CD4-positive, alpha-beta memory T cell (primary cell): ENCODE data around the gene IFNE. TPM values are rescaled to one million over a fixed set of nuclear protein-coding genes. Genes with fewer than 3 reads are reported as not detected.
A peak's percentile ranks its signal among the peaks of the same experiment; 100 is the strongest.

Experiments used
- CTCF ChIA-PET: fragments of 350-600 bp; sonication (Branson Sonifier 250); formaldehyde crosslinking; loops from one replicate; lab custom pipeline; 2021; ENCODE audit warnings: inconsistent platforms; ENCODE audit not compliant: partially characterized antibody; lab: Charles Lee
- POLR2A ChIA-PET: fragments of 350-600 bp; sonication (Branson Sonifier 250); formaldehyde crosslinking; loops from one replicate; lab custom pipeline; 2021; ENCODE audit not compliant: partially characterized antibody; lab: Charles Lee
- DNase-seq, 5 donors: peaks; one replicate each; pipeline versions ENCODE4 v3.0.0 to v3.0.0-alpha.2; 2020 to 2022; ENCODE audit warnings: mixed read lengths in 1 of 5
- H3K27ac ChIP-seq: one replicate; pipeline ENCODE4 v1.7.0; 2013; ENCODE audit warnings: low read depth, low read length
- H3K27me3 ChIP-seq: 2 replicates; pipeline ENCODE4 v1.7.0; 2013; ENCODE audit warnings: mild to moderate bottlenecking, low read length, moderate library complexity; ENCODE audit not compliant: insufficient read depth
- H3K36me3 ChIP-seq: 2 replicates; pipeline ENCODE4 v1.7.0; 2013; ENCODE audit warnings: mild to moderate bottlenecking, low read length, moderate library complexity; ENCODE audit not compliant: insufficient read depth
- H3K4me1 ChIP-seq: 2 replicates; pipeline ENCODE4 v1.7.0; 2013; ENCODE audit warnings: mild to moderate bottlenecking, low read length, moderate library complexity; ENCODE audit not compliant: insufficient read depth
- H3K4me3 ChIP-seq, 2 donors: one replicate each; pipeline ENCODE4 v1.7.0; 2013; ENCODE audit warnings: low read length in 2 of 2, mild to moderate bottlenecking in 1 of 2
- H3K9me3 ChIP-seq, 2 donors: one replicate each; pipeline ENCODE4 v1.7.0; 2013; ENCODE audit warnings: low read length in 2 of 2, control low read depth in 1 of 2; ENCODE audit not compliant: control insufficient read depth in 1 of 2
- H3K27ac Mint-ChIP-seq, 7 donors: one replicate each; pipeline ENCODE4 v1.8.0; 2020 to 2021; ENCODE audit warnings: mixed read lengths in 7 of 7, mild to moderate bottlenecking in 6 of 7, inconsistent platforms in 3 of 7, moderate library complexity in 3 of 7
- H3K27me3 Mint-ChIP-seq, 2 donors: one replicate each; pipeline ENCODE4 v1.8.0; 2020 to 2021; ENCODE audit warnings: mixed read lengths in 2 of 2
- H3K36me3 Mint-ChIP-seq, 2 donors: one replicate each; pipeline ENCODE4 v1.8.0; 2020 to 2021; ENCODE audit warnings: mixed read lengths in 2 of 2, inconsistent platforms in 1 of 2, mild to moderate bottlenecking in 1 of 2
- H3K4me1 Mint-ChIP-seq, 4 donors: one replicate each; pipeline ENCODE4 v1.8.0; 2020 to 2021; ENCODE audit warnings: mixed read lengths in 4 of 4, mild to moderate bottlenecking in 1 of 4
- H3K4me3 Mint-ChIP-seq, 8 donors: one replicate each; pipeline ENCODE4 v1.8.0; 2020 to 2021; ENCODE audit warnings: mixed read lengths in 8 of 8, mild to moderate bottlenecking in 7 of 8, moderate library complexity in 6 of 8, inconsistent platforms in 3 of 8
- H3K9me3 Mint-ChIP-seq, 8 donors: one replicate each; pipeline ENCODE4 v1.8.0; 2020 to 2021; ENCODE audit warnings: mixed read lengths in 8 of 8, mild to moderate bottlenecking in 5 of 8, inconsistent platforms in 3 of 8, moderate library complexity in 1 of 8
- intact Hi-C: fragments of 100-400 bp; cut with micrococcal nuclease; formaldehyde crosslinking; loops from one replicate; pipeline ENCODE4 v1.15.1; 2023
- polyA plus RNA-seq, 2 donors: library from polyadenylated mRNA; unstranded; fragments of 300-500 nt; fragmentation: Illumina TruSeq; gene quantifications; one replicate each; pipeline ENCODE4 v1.2.3, GENCODE V29; 2021
- total RNA-seq, 2 experiments: library from RNA; stranded (reverse); gene quantifications; one replicate each; pipeline ENCODE4 v1.2.3, GENCODE V29; 2021

The IFNE gene
- total and polyA plus RNA-seq, 4 experiments from 2014 or later: not detected

DNA sequence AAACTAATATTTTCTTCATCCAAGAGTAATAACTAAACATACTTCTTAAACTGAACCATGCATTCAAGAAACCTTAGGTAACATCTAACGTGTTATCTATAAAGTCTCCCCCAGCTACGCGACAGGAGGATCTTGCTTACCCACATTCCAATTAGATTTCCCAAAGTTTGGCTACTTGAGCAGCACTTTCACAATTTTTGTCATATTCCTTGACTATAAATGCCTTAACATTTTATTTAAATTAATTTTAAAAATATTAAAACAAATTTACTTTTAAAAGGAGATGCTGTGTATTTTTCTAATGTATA lies 25.3 kb upstream of the IFNE start:
- Mint-ChIP-seq H3K4me3 (no peak overlapping the region), H3K9me3 (no peaks in the 10 kb centered on the region), H3K27ac (no peak overlapping the region), H3K4me1 (peaks cover 0 to 8% (median 3%) of the 10 kb centered on the region in 4 donors), H3K36me3 (no peaks in the 10 kb centered on the region), H3K27me3 (peaks cover 0 to 3% of the 10 kb centered on the region in 2 donors)
- intact Hi-C loops: loop anchor here (10.0 kb wide), 1 partner anchor 47 kb away; no protein-coding TSS in a partner anchor
- ChIA-PET CTCF (no interaction called here), POLR2A (no interaction called here)
- Histone ChIP-seq H3K4me1 (peaks cover 29% of the 10 kb centered on the region), H3K27ac (no peak overlapping the region), H3K27me3 (no peaks in the 10 kb centered on the region), H3K9me3 (no peaks in the 10 kb centered on the region), H3K4me3 (no peak overlapping the region), H3K36me3 (no peaks in the 10 kb centered on the region)
- no peak for DNase-seq

DNA sequence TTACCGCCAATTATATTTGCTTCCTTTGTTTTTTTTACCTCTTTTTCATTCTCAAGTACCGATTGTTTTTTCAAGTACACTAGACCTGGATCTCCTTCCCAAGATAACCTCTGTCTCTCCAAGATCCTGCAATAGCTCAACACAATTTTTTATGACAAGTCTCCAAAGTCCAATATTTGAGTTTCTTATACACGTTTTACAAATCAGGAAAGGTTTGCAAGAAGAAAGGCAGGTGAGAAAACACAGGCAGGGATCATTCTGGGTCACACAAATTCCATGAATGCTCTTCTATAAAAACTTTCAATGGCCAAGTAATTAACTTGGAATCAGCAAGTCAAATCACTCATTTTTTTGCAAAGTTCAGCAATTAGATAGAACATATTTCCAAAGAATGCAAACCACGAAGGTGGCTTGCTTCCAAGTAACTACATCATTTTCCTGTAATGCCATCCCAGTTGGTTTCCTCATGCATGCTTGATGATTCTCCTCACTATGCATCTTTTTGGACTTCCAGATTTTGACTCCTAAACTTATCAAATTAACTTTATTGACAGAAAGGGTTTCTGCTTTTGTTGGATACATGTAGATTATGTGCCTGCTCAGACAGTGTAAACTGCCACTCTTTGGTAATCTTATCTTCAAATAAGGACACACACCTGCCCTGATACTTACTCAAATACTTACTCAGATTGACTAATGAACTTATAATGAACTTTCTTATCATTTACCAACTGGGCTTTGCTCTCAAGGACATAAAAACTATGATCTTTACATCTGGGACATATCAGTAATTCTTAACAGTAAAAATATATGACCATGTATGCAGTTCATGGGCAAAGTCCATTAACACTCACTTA lies 24.7 kb upstream of the IFNE start:
- no peaks in the 10 kb centered on the region for H3K36me3 ChIP-seq
- Mint-ChIP-seq H3K4me1 (peaks cover 0 to 8% (median 3%) of the 10 kb centered on the region in 4 donors), H3K36me3 (no peaks in the 10 kb centered on the region), H3K27ac (peak overlapping the region in 2 of 7 donors; percentile 6 to 14), H3K4me3 (peak overlapping the region in 4 of 8 donors; percentile 5 to 71 (median 51)), H3K9me3 (no peaks in the 10 kb centered on the region), H3K27me3 (peaks cover 0 to 3% of the 10 kb centered on the region in 2 donors)
- H3K9me3 ChIP-seq: no peaks in the 10 kb centered on the region
- intact Hi-C loops: loop anchor here (10.0 kb wide), 1 partner anchor 48 kb away; no protein-coding TSS in a partner anchor
- H3K27ac ChIP-seq: no peak overlapping the region
- peaks cover 29% of the 10 kb centered on the region for H3K4me1 ChIP-seq
- POLR2A ChIA-PET: interaction anchor here (1.6 kb wide), 1 partner anchor 10 kb away, joined by 4 read pairs; no protein-coding TSS in a partner anchor
- CTCF ChIA-PET: no interaction called here
- no peak for DNase-seq
- no peaks in the 10 kb centered on the region for H3K27me3 ChIP-seq
- H3K4me3 ChIP-seq: no peak overlapping the region

- Mint-ChIP-seq H3K27ac (no peak overlapping the region), H3K27me3 (no peaks in the 10 kb centered on the region), H3K9me3 (no peaks in the 10 kb centered on the region), H3K4me1 (peaks cover 0 to 8% (median 3%) of the 10 kb centered on the region in 4 donors), H3K4me3 (peak overlapping the region in 4 of 8 donors; percentile 19 to 42 (median 38)), H3K36me3 (no peaks in the 10 kb centered on the region)
- Histone ChIP-seq H3K27ac (no peak overlapping the region), H3K4me1 (peaks cover 29% of the 10 kb centered on the region), H3K27me3 (no peaks in the 10 kb centered on the region), H3K4me3 (no peak overlapping the region), H3K36me3 (no peaks in the 10 kb centered on the region), H3K9me3 (no peaks in the 10 kb centered on the region)
- ChIA-PET POLR2A (interaction anchor here (0.7 to 1.6 kb wide), 3 partner anchors 11 to 71 kb away, joined by 3 to 4 read pairs (median 3); no protein-coding TSS in a partner anchor), CTCF (interaction anchor here (1.1 to 2.0 kb wide), 2 partner anchors 13 to 311 kb away, joined by 4 to 5 read pairs; no protein-coding TSS in a partner anchor)
- intact Hi-C loops: loop anchor here (10.0 kb wide), 1 partner anchor 49 kb away; no protein-coding TSS in a partner anchor
- no peak for DNase-seq
Observed at GRCh38 chr9:21505425-21506179, 23.5 kb upstream of the IFNE start.

- Mint-ChIP-seq H3K9me3 (no peaks in the 10 kb centered on the region), H3K4me3 (no peak overlapping the region), H3K36me3 (no peaks in the 10 kb centered on the region), H3K4me1 (peaks cover 0 to 8% (median 3%) of the 10 kb centered on the region in 4 donors), H3K27me3 (peaks cover 0 to 1% of the 10 kb centered on the region in 2 donors), H3K27ac (no peak overlapping the region)
- CTCF ChIA-PET: interaction anchor here (1.1 to 2.0 kb wide), 2 partner anchors 13 to 310 kb away, joined by 4 to 5 read pairs; no protein-coding TSS in a partner anchor
- H3K27ac ChIP-seq: no peak overlapping the region
- H3K9me3 ChIP-seq: no peaks in the 10 kb centered on the region
- H3K27me3 ChIP-seq: no peaks in the 10 kb centered on the region
- peak in 1 of 5 donors; percentile 12 for DNase-seq
- POLR2A ChIA-PET: interaction anchor here (0.7 to 1.6 kb wide), 3 partner anchors 12 to 71 kb away, joined by 3 to 4 read pairs (median 3); no protein-coding TSS in a partner anchor
- H3K36me3 ChIP-seq: no peaks in the 10 kb centered on the region
- intact Hi-C loops: loop anchor here (10.0 kb wide), 1 partner anchor 50 kb away; no protein-coding TSS in a partner anchor
- no peak overlapping the region for H3K4me3 ChIP-seq
- H3K4me1 ChIP-seq: peaks cover 29% of the 10 kb centered on the region
Observed at GRCh38 chr9:21504894-21505293, 22.8 kb upstream of the IFNE start.

GRCh38 chr9:21504113-21504512 lies 22.0 kb upstream of the IFNE start:
- Mint-ChIP-seq H3K27me3 (peaks cover 0 to 1% of the 10 kb centered on the region in 2 donors), H3K36me3 (no peaks in the 10 kb centered on the region), H3K4me1 (peaks cover 0 to 8% (median 3%) of the 10 kb centered on the region in 4 donors), H3K4me3 (no peak overlapping the region), H3K9me3 (no peaks in the 10 kb centered on the region), H3K27ac (no peak overlapping the region)
- Histone ChIP-seq H3K9me3 (no peaks in the 10 kb centered on the region), H3K27me3 (no peaks in the 10 kb centered on the region), H3K36me3 (no peaks in the 10 kb centered on the region), H3K4me1 (peaks cover 29% of the 10 kb centered on the region), H3K4me3 (no peak overlapping the region), H3K27ac (no peak overlapping the region)
- ChIA-PET POLR2A (interaction anchor here (0.8 kb wide), 1 partner anchor 8 kb away, joined by 3 read pairs; no protein-coding TSS in a partner anchor), CTCF (interaction anchor here (1.0 to 2.0 kb wide), 2 partner anchors 12 to 205 kb away, joined by 3 to 5 read pairs; no protein-coding TSS in a partner anchor)
- no peak for DNase-seq
- intact Hi-C loops: loop anchor here (10.0 kb wide), 1 partner anchor 51 kb away; no protein-coding TSS in a partner anchor

- no peak overlapping the region for H3K27ac ChIP-seq
- intact Hi-C loops: loop anchor here (10.0 kb wide), 1 partner anchor 52 kb away; no protein-coding TSS in a partner anchor
- Mint-ChIP-seq H3K4me1 (peaks cover 0 to 8% (median 3%) of the 10 kb centered on the region in 4 donors), H3K27ac (no peak overlapping the region), H3K9me3 (no peaks in the 10 kb centered on the region), H3K36me3 (no peaks in the 10 kb centered on the region), H3K4me3 (no peak overlapping the region), H3K27me3 (peaks cover 1 to 2% of the 10 kb centered on the region in 2 donors)
- POLR2A ChIA-PET: no interaction called here
- peaks cover 29% of the 10 kb centered on the region for H3K4me1 ChIP-seq
- H3K4me3 ChIP-seq: no peak overlapping the region
- DNase-seq: no peak
- H3K9me3 ChIP-seq: no peaks in the 10 kb centered on the region
- CTCF ChIA-PET: no interaction called here
- H3K36me3 ChIP-seq: no peaks in the 10 kb centered on the region
- no peaks in the 10 kb centered on the region for H3K27me3 ChIP-seq
Observed at GRCh38 chr9:21502586-21502985, 20.5 kb upstream of the IFNE start.
